IMR-90 (cell line): ENCODE measurements around the gene ARPC4. TPM values are rescaled to one million over a fixed set of nuclear protein-coding genes. Genes with fewer than 3 reads are reported as not detected.
"Not testable (repeated sequence)": the region's sequence is repeated elsewhere in the genome, so short reads cannot be mapped to it uniquely, and the experiment has no call there.

Experiments
- ATAC-seq: fragments of 200-7000 bp; cut with Tn5 transposase; 2 replicates; pipeline ENCODE4 v1.9.1; 2020; ENCODE audit warnings: low read depth, mild to moderate bottlenecking, moderate library complexity
- BruUV-seq: library from RNA; stranded (reverse); fragments of 400-500 nt; replicated peaks from 2 replicates; lab custom pipeline; 2021; lab: Mats Ljungman, UMichigan
- CTCF ChIA-PET: fragments of 300-600 bp; formaldehyde crosslinking; extraction: SDS; loops from one replicate; lab custom pipeline; 2021; ENCODE audit warnings: antibody characterized with exemption; lab: Yijun Ruan, JAX
- POLR2A ChIA-PET: fragments of 300-600 bp; sonication (Branson Sonifier 250); formaldehyde crosslinking; loops from one replicate; lab custom pipeline; 2022; ENCODE audit warnings: antibody characterized with exemption; ENCODE audit not compliant: unreplicated experiment; lab: Charles Lee
- DNase-seq: peaks from one replicate; pipeline ENCODE4 v3.0.0; 2013
- H2AFZ ChIP-seq: replicated peaks from 2 replicates; pipeline ENCODE3; 2013; ENCODE audit warnings: low read length, mild to moderate bottlenecking; ENCODE audit not compliant: poor library complexity
- H2AK5ac ChIP-seq: 2 replicates; pipeline ENCODE4 v1.6.1; 2013; ENCODE audit warnings: low read depth, low read length, inconsistent platforms
- H2AK9ac ChIP-seq: replicated peaks from 2 replicates; pipeline ENCODE3; 2013; ENCODE audit warnings: mild to moderate bottlenecking, low read depth, low read length, moderate library complexity; ENCODE audit not compliant: poor library complexity
- H2BK120ac ChIP-seq: 2 replicates; pipeline ENCODE4 v1.6.1; 2013; ENCODE audit warnings: low read depth, low read length, inconsistent platforms
- H2BK15ac ChIP-seq: 3 replicates; pipeline ENCODE4 v1.6.1; 2013; ENCODE audit warnings: low read depth, low read length, inconsistent platforms
- H2BK20ac ChIP-seq: 2 replicates; pipeline ENCODE4 v1.6.1; 2013; ENCODE audit warnings: low read depth, mild to moderate bottlenecking, inconsistent platforms, low read length, moderate library complexity
- H2BK5ac ChIP-seq: 2 replicates; pipeline ENCODE4 v1.6.1; 2013; ENCODE audit warnings: mild to moderate bottlenecking, low read depth, low read length, inconsistent platforms; ENCODE audit not compliant: poor library complexity, severe bottlenecking
- H3K14ac ChIP-seq: replicated peaks from 2 replicates; pipeline ENCODE4 v1.6.1; 2013; ENCODE audit warnings: low read depth, low read length, inconsistent platforms
- H3K18ac ChIP-seq: 2 replicates; pipeline ENCODE4 v1.6.1; 2013; ENCODE audit warnings: low read depth, low read length, control low read depth
- H3K23ac ChIP-seq: 2 replicates; pipeline ENCODE4 v1.6.1; 2013; ENCODE audit warnings: low read depth, low read length, inconsistent platforms
- H3K27ac ChIP-seq: 2 replicates; pipeline ENCODE4 v1.5.1; 2013; ENCODE audit warnings: mild to moderate bottlenecking, control low read depth, low read length; ENCODE audit not compliant: insufficient read depth
- H3K27me3 ChIP-seq: 2 replicates; pipeline ENCODE4 v1.6.1; 2013; ENCODE audit warnings: low read length; ENCODE audit not compliant: control insufficient read depth, insufficient read depth
- H3K36me3 ChIP-seq: 2 replicates; pipeline ENCODE4 v1.6.1; 2013; ENCODE audit warnings: low read length, mixed read lengths; ENCODE audit not compliant: control insufficient read depth, insufficient read depth
- H3K4ac ChIP-seq: 2 replicates; pipeline ENCODE4 v1.6.1; 2013; ENCODE audit warnings: low read depth, low read length, inconsistent platforms
- H3K4me1 ChIP-seq: 2 replicates; pipeline ENCODE4 v1.6.1; 2013; ENCODE audit warnings: low read length, mixed read lengths; ENCODE audit not compliant: control insufficient read depth, insufficient read depth
- H3K4me2 ChIP-seq: 2 replicates; pipeline ENCODE4 v1.6.1; 2013; ENCODE audit warnings: low read depth, mild to moderate bottlenecking, control low read depth, low read length, moderate library complexity
- H3K4me3 ChIP-seq: 2 replicates; pipeline ENCODE4 v1.5.1; 2013; ENCODE audit warnings: low read depth, mild to moderate bottlenecking, control low read depth, low read length, moderate library complexity; ENCODE audit not compliant: insufficient read depth
- H3K56ac ChIP-seq: 2 replicates; pipeline ENCODE4 v1.6.1; 2013; ENCODE audit warnings: low read length, inconsistent platforms; ENCODE audit not compliant: insufficient read depth; ENCODE audit errors: extremely low read depth
- H3K79me1 ChIP-seq, 2 experiments: 2 replicates each; pipeline ENCODE4 v1.6.1; 2013; ENCODE audit warnings: low read length in 2 of 2, inconsistent platforms in 1 of 2, low read depth in 1 of 2
- H3K9ac ChIP-seq: 2 replicates; pipeline ENCODE4 v1.6.1; 2013; ENCODE audit warnings: low read depth, low read length, control low read depth
- H3K9me1 ChIP-seq: 2 replicates; pipeline ENCODE4 v1.6.1; 2013; ENCODE audit warnings: low read length, inconsistent platforms; ENCODE audit not compliant: insufficient read depth
- H3K9me3 ChIP-seq: 2 replicates; pipeline ENCODE4 v1.6.1; 2013; ENCODE audit warnings: low read length; ENCODE audit not compliant: control insufficient read depth, insufficient read depth
- H4K20me1 ChIP-seq: 2 replicates; pipeline ENCODE4 v1.6.1; 2013; ENCODE audit warnings: low read length, inconsistent platforms; ENCODE audit not compliant: insufficient read depth
- H4K5ac ChIP-seq: 2 replicates; pipeline ENCODE4 v1.6.1; 2013; ENCODE audit warnings: mild to moderate bottlenecking, low read depth, low read length, control low read depth
- H4K8ac ChIP-seq, 2 experiments: 2 replicates each; pipeline ENCODE4 v1.6.1; 2013; ENCODE audit warnings: low read depth in 2 of 2, low read length in 2 of 2, control low read depth in 1 of 2, inconsistent platforms in 1 of 2
- H4K91ac ChIP-seq: 2 replicates; pipeline ENCODE4 v1.6.1; 2013; ENCODE audit warnings: low read depth, low read length, inconsistent platforms; ENCODE audit not compliant: insufficient read depth
- BHLHE40 ChIP-seq: fragments of 150-350 bp; IDR thresholded peaks from 2 replicates; pipeline ENCODE4 v1.6.1; 2016; ENCODE audit warnings: mild to moderate bottlenecking, low read depth, low read length
- MAZ ChIP-seq: IDR thresholded peaks from 2 replicates; pipeline ENCODE4 v1.6.1; 2012; ENCODE audit warnings: low read depth, mild to moderate bottlenecking, low read length, improper control_type of control experiment, moderate library complexity, borderline replicate concordance
- NFE2L2 ChIP-seq: fragments of 150-350 bp; IDR thresholded peaks from 2 replicates; pipeline ENCODE4 v1.6.1; 2016; ENCODE audit warnings: low read depth, mild to moderate bottlenecking, low read length
- POLR2A ChIP-seq: IDR thresholded peaks from 2 replicates; pipeline ENCODE4 v1.6.1; 2012; ENCODE audit warnings: mild to moderate bottlenecking, low read depth, low read length
- WGBS, 2 experiments: methylation state at CpG; one replicate each; pipeline versions ENCODE4 v1.1.5 to v1.1.7; 2013; ENCODE audit warnings: missing lambda C conversion rate in 2 of 2; ENCODE audit not compliant: insufficient read length in 1 of 2; ENCODE audit errors: extremely low coverage in 2 of 2; 5-methylcytosine and 5-hydroxymethylcytosine counted together
- dilution Hi-C: fragments of 300-500 bp; cut with HindIII; formaldehyde crosslinking; loops from one replicate; pipeline ENCODE4 v1.14.3; 2018; ENCODE audit warnings: low sequenced_read_pairs; ENCODE audit not compliant: unreplicated experiment
- in situ Hi-C: fragments of 300-500 bp; cut with MboI; formaldehyde crosslinking; loops from 3 replicates; pipeline ENCODE4 v1.14.3; 2019; ENCODE audit warnings: low sequenced_read_pairs, inconsistent platforms, mixed read lengths
- intact Hi-C: fragments of 100-400 bp; cut with micrococcal nuclease; formaldehyde crosslinking; loops from 2 replicates; pipeline ENCODE4 v1.10.0; 2022
- polyA plus RNA-seq, 3 experiments: library from polyadenylated mRNA; depleted of rRNA; stranded (reverse); fragments of >200 nt; gene quantifications; 2 replicates each; pipeline ENCODE4 v1.2.3, GENCODE V29; 2012; ENCODE audit warnings: low replicate concordance in 1 of 3
- total RNA-seq: library from RNA; depleted of rRNA; stranded (reverse); fragments of >200 nt; gene quantifications from 2 replicates; pipeline ENCODE4 v1.2.3, GENCODE V29; 2012
- TF ChIP-seq, protein P1 (sequence below): fragments of 150-350 bp; IDR thresholded peaks from 2 replicates; pipeline ENCODE4 v1.6.1; 2016; ENCODE audit warnings: low read depth, mild to moderate bottlenecking, low read length, moderate library complexity, borderline replicate concordance

Gene ARPC4
- total and polyA plus RNA-seq, 2 of the 4 experiments (the other 2 are of a cell fraction) = 188 to 383 TPM

GRCh38 chr3:9852528-9852927 lies 59.6 kb downstream of the ARPC4 start:
- Histone ChIP-seq H3K18ac (no peak overlapping the region), H3K27ac (no peak overlapping the region), H3K79me1 (no peaks in the 10 kb centered on the region), H3K23ac (no peak overlapping the region), H3K4me3 (no peak overlapping the region), H4K20me1 (no peaks in the 10 kb centered on the region), H2AK5ac (no peak overlapping the region), H2AFZ (no peak overlapping the region), H2BK120ac (no peak overlapping the region), H4K91ac (no peak overlapping the region), H3K4me1 (no peaks in the 10 kb centered on the region), H2BK5ac (no peak overlapping the region), H4K8ac (no peak overlapping the region), H3K9me3 (no peaks in the 10 kb centered on the region), H3K9ac (no peak overlapping the region), H3K4me2 (no peak overlapping the region), H3K36me3 (no peaks in the 10 kb centered on the region), H4K5ac (no peak overlapping the region), H3K4ac (no peak overlapping the region), H2BK20ac (no peak overlapping the region), H3K9me1 (no peaks in the 10 kb centered on the region), H3K56ac (no peak overlapping the region), H3K14ac (no peak overlapping the region), H2AK9ac (no peak overlapping the region), H2BK15ac (no peak overlapping the region), H3K27me3 (peaks cover 9% of the 10 kb centered on the region)
- ATAC-seq (no peak), DNase-seq (no peak)
- no TSS peak for BruUV-seq
- in situ Hi-C loops (no loop called here), intact Hi-C loops (no loop called here), dilution Hi-C loops (no loop called here)
- 95% methylated on average over 3 of the region's 6 CpGs; no CpG with 5 or more reads in 1 of the 2 experiments for WGBS, 2 experiments
- ChIA-PET POLR2A (no interaction called here), CTCF (no interaction called here)
- TF ChIP-seq NFE2L2 (no peak), POLR2A (no peak), MAZ (no peak), BHLHE40 (no peak)
- TF ChIP-seq, protein P1, sequence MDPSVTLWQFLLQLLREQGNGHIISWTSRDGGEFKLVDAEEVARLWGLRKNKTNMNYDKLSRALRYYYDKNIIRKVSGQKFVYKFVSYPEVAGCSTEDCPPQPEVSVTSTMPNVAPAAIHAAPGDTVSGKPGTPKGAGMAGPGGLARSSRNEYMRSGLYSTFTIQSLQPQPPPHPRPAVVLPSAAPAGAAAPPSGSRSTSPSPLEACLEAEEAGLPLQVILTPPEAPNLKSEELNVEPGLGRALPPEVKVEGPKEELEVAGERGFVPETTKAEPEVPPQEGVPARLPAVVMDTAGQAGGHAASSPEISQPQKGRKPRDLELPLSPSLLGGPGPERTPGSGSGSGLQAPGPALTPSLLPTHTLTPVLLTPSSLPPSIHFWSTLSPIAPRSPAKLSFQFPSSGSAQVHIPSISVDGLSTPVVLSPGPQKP = no peak

GRCh38 chr3:9854291-9854940 lies 61.5 kb downstream of the ARPC4 start:
- H3K4ac ChIP-seq, H2AK9ac ChIP-seq, H2BK20ac ChIP-seq, H3K4me1 ChIP-seq, H3K14ac ChIP-seq, H2BK120ac ChIP-seq, H3K9me3 ChIP-seq, H3K27ac ChIP-seq, intact Hi-C loops, H2BK15ac ChIP-seq, H4K20me1 ChIP-seq, H2AFZ ChIP-seq, H4K91ac ChIP-seq, H3K36me3 ChIP-seq, H3K27me3 ChIP-seq, DNase-seq, H3K4me2 ChIP-seq, ATAC-seq, H2BK5ac ChIP-seq, H3K9me1 ChIP-seq, H2AK5ac ChIP-seq, in situ Hi-C loops, H3K9ac ChIP-seq, H3K56ac ChIP-seq, H3K79me1 ChIP-seq, H4K8ac ChIP-seq, BruUV-seq, H3K18ac ChIP-seq, H3K4me3 ChIP-seq, POLR2A ChIA-PET, H4K5ac ChIP-seq, dilution Hi-C loops, H3K23ac ChIP-seq: not testable (repeated sequence)
- CTCF ChIA-PET = interaction anchor here (1.1 kb wide), 1 partner anchor 11 kb away, joined by 3 read pairs; the partner anchor contains the start of gene RPUSD3
- no CpG with 5 or more reads among the region's 11 CpGs for WGBS, 2 experiments
